Dermis microvascular lymphatic vessel endothelial cell (primary cell): ENCODE measurements around the gene PTGS1. TPM values are rescaled to one million over a fixed set of nuclear protein-coding genes. Genes with fewer than 3 reads are reported as not detected.
"Not testable (repeated sequence)": the region's sequence is repeated elsewhere in the genome, so short reads cannot be mapped to it uniquely, and the experiment has no call there.

Experiments
- DNase-seq, 2 donors: peaks; one replicate each; pipeline versions ENCODE4 v3.0.0 to v3.0.0-alpha.2; 2010; ENCODE audit warnings: low read depth in 2 of 2
- total RNA-seq: library from RNA; depleted of rRNA; stranded (reverse); fragments of >200 nt; gene quantifications from 2 replicates; pipeline ENCODE4 v1.2.1, GENCODE V29; 2014

The PTGS1 gene
- 1.0 and 1.8 TPM in 2 replicates for total RNA-seq

DNA sequence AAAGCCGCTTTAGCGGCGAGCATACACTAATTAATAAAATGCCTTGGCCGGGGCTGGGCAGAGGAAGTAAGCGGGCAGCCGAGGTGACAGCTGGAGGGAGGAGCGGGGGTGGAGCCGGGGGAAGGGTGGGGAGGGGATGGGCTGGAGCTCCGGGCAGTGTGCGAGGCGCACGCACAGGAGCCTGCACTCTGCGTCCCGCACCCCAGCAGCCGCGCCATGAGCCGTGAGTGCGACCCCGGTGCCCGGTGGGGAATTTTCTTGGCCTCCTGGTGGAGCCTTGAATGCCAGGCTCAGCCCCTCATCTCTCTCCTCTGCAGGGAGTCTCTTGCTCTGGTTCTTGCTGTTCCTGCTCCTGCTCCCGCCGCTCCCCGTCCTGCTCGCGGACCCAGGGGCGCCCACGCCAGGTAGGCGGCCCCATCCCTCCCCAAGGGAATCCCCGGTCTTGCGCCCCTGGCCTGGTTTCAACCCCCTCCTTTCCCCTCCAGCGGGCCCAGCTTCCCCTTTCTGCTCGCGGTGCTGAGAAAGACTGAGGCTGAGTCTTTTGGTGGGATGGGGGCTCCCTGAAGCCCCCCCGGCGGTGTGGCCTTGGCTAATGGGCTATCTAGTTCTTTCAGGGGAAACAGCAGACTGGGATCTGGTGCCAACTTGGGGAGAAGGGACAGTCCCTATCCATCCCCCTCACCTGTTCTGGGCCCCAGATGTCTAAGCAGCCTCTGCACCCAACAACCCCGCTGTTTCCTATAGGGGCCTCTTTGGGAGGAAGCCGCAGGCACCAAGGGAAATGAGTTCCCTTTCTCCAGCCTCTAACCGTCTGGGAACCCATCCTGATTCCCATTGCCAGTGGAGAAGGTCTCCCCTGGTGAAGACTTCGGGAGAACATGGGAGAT is at the start of gene PTGS1:
Gene PTGS1, plus strand, starts transcription at position 156 of the 887 bp plus-strand sequence. Its CDS starts 61 bp downstream, at position 217.
- peak in 1 of 2 donors; percentile 41 for DNase-seq

DNA sequence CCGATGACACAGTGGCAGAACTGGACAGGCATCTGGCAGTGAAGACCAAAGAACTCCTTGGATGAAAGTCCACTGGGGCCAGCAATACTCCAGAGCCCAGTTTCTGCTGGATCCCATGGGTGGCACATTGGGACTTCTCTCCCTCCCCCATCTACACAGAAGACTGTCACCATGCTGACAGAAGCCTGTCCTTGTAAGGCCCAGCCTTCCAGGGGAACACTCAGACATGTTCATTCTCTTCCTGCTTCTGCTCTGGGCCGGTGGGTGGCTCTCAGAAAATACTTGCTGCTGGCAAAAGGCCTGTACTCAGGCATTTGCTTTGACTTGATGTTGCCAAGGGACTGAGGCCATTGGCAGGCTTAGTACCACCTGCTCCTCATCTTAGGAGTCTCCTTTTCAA is 48.3 kb upstream of the PTGS1 start:
- DNase-seq, result no peak

DNA sequence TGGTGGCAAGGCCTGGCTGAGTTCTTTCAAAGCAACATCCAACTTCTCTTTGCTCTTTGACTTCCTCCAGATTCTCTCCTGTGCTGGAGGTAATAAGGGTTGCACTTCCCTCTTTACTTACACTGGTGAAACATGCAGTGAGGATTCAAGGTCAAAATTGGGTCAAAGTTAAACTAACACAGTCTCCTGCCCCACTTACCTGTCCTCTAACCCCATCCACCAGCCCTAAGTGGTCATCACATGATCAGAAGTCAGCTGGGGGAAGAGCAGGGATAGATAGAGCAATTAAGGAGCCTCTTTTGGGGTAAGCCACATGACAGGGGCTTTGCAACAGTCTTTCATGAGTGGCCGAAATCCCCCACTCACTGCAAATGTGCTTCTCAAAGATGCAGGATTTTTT is 46.2 kb upstream of the PTGS1 start:
- not testable (repeated sequence) for DNase-seq

- peak in 1 of 2 donors; percentile 66 for DNase-seq
Measured at GRCh38 chr9:122325124-122325523, 45.7 kb upstream of the PTGS1 start.

DNA sequence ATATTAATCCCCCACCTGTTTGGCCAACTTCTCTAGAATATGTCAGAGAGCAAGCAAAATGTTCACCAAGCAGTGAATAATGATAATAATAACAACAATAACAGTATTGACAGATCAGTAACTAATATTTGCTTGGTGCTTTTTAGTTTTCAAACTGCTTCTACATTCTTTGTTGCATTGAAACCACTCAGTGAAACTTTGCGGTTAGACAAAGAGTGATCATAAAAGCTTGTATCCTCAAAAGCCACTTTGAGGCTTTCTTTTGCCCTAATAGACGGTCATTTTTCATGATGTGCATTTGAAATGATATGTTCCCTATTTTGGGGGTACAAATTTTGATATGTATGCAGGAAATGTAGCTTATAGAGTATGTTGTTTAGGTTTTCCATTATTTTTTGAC is 43.6 kb upstream of the PTGS1 start:
- DNase-seq, result no peak

DNA sequence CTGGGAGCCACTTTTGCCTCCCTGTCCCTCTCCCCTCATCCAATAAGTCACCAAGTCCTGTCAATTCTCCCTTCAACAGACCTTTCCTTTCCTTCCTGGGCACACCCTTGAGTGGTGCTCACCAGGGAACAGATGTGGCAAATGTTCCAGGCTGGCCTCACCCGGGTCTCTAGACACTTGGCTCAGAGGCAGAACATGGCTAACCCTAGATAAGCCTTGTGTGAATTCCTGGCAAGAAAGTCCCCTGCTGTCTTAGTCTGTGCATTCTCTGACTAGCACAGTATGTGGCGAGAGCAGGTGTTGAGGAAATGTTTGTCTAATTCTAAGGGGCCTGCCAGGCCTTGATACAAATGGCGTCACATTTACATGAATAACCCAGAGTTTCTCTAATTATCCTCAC is 41.2 kb upstream of the PTGS1 start:
- no peak for DNase-seq

DNA sequence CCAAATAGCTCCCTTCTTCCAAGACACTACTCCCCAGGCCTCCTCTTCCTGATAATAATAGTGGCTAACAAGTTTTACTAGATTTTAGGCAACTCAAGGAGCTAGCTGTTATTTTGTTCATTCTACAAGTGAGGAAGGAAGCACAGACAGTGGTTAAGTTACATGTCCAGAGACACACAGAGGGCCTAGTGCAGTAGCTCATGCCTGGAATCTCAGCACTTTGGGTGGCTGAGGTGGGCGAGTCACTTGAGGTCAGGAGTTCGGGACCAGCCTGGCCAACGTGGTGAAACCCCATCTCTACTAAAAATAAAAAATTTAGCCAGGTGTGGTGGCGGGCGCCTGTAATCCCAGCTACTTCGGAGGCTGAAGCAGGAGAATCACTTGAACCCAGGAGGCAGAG is 40.4 kb upstream of the PTGS1 start:
- not testable (repeated sequence) for DNase-seq

- peak in 1 of 2 donors; percentile 26 for DNase-seq
Measured at GRCh38 chr9:122331523-122331927, 39.3 kb upstream of the PTGS1 start.

DNA sequence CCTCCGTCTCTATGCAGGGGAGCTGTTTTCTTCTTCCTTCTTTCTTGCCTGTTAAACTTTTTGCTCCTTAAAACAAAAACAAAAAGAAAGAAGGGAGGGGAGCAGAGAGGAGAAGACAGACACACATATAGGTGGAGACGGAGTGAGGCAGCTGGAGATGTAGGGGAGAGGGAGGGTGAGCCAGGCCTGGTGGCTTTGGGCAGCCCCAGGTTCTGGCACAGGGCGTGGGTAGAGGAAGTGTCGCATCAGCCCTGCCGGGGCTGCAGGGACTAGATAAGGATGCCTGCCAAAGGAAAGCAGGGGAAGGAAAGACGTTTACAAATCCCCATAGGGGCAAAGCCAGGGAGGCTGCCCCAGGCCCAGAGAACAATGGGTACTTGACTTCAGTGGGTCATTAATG is 38.7 kb upstream of the PTGS1 start:
- peak; percentile 79 to 84 for DNase-seq

DNA sequence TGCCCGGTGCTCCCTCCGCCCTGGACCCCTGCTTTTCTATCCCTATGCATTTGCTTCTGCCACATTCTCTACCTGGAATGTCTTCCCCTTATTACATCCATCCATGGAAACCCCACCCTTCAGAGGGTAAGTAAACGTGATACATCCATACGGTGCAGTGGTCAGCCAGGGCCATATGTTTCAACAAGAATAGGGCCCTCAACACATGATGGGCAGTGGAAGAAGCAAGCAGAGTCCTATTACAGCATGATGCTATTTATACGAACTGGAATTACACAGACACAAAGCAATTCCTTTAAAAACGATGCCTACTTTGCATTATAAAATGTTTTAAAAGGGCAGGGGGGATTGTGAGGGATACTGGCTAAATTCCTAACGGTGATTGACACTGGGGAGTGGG is 38.2 kb upstream of the PTGS1 start:
- DNase-seq, result no peak

DNA sequence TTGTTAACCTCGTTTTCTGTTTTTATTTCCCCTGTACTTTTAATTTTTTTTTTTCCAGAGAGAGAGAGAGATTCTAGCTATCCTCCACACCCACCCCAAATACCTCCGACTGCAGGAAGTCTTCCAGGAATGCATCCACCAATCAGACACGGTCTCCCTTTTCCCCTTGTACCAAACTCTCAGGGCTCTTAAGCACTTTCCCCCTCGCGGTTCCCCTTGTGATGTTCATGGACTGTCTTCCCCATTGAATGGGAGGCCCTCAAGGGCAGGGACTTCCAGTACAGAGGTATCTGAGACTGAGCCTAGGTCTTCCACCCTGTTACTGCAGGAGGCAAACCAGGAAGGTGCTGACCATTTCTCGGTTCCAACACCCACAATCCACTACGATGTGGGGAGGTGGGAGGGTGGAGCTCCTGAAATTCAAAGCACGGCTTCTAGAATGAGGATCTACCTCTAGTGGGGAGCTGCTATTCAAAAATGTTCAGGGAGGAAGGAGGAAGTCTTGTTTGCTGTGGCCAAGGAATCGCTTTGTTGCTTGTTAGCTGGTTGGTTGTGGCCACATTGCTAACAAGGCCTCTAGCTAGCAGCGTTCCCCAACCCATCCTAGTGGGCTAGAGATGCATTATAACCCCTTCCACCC is 37.5 kb upstream of the PTGS1 start:
- no peak for DNase-seq

- peak in 1 of 2 donors; percentile 59 for DNase-seq
Measured at GRCh38 chr9:122334916-122335315, 35.9 kb upstream of the PTGS1 start.

DNA sequence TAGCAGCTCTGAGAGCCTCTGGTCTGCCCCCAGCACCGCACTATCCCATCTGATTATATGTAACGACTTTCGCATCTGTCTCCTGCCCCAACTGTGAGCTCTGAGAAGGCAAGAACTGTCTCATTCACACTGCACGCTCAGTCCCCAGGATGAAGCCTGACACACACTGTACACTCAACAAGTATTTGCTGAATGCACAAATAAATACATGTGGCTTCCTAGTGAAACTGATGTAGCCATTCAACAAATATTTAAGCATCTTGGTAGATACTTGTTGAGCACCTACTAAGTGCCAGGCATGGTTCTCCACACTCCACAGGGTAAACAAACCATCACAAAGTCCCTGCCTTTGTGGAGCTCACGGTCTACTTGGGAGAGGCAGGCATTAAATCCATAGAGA is 34.6 kb upstream of the PTGS1 start:
- no peak for DNase-seq

DNA sequence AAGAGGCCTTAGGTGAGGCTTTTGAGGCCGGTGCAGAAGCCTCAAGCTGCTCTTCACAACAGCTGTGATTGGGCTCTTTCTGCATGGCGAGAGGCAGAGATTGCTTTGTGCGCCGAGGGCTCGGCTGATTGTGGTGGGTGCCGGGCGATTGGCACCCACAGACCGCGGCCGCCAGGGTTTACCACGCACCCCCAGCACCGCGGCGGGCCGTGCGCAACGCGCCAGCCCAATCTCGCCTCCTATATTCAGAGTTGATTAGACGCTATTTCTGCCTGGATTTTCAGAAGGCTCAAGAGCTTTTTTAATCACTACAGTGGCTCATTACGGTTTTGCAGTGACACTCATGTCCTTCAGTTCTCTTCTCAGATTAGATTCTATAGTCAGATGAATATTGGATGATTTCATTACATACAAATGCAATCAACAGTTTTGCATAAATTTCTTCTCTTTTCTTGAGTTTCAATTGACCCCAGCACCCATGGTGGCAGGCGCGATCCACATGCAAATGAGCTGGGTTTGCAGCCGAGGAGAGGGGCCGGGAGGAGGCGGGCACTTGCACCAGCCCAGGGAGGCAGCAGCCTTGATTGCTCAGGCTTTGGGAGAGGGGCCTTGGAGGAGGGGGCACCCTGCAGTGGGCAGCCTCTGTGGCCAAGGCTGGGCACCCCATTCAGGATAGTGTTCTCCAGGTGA is 33.8 kb upstream of the PTGS1 start:
- DNase-seq, result no peak

- DNase-seq, result no peak
Measured at GRCh38 chr9:122337556-122337929, 33.3 kb upstream of the PTGS1 start.

- no peak for DNase-seq
Measured at GRCh38 chr9:122338536-122338935, 32.3 kb upstream of the PTGS1 start.

DNA sequence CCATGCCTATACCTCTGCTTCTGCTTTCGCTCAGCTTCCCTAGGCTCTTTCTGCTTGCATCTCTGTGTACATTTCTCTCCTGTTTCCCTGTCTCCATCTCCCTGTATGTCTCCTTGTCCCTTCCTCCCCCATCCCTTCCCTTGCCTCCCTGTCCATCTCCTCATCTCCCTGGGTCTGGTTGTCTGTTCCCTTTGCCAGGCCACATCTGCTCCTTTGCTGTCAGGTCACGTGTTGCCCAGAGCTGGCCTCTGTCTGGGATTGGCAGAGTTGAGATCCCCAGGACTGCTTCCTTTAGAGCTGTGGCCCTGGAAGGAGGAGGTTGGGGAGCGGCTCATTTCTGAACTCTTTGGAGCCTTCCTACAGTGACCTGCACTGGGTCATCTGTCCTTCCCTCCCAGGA is 31.8 kb upstream of the PTGS1 start:
- DNase-seq, result no peak

DNA sequence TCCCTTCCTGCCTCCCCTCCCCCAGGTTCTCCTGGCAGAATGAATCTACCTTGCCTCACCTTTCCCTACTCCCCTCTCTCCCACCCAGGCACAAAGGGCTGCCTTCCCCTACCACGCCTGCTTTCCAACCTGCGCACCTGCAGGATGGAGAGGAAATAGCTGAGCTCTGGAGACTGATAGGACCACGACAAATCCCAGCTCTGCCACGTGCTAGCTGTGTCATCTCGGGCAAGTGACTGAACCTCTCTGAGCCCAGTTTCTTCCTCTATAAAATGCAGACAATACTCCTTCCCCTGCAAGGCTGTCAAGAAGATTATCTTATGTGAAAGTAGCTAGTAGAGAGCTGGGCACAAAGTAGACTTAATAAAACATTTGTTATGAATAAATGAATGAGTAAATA is 31.2 kb upstream of the PTGS1 start:
- DNase-seq, result no peak

- peak in 1 of 2 donors; percentile 81 for DNase-seq
Measured at GRCh38 chr9:122340161-122340560, 30.7 kb upstream of the PTGS1 start.

- no peak for DNase-seq
Measured at GRCh38 chr9:122342323-122343050, 28.3 kb upstream of the PTGS1 start.

- DNase-seq, result peak; percentile 48 to 65
Measured at GRCh38 chr9:122346478-122347347, 24.1 kb upstream of the PTGS1 start.
